ENCODE data around the gene CAMK2N2. TPM values are rescaled to one million over a fixed set of nuclear protein-coding genes. Genes with fewer than 3 reads are reported as not detected.

The CAMK2N2 gene
- total RNA-seq, 1 experiment from 2014 or later: 5.7 TPM

GRCh38 chr3:184259878-184260723, 1.3 kb downstream of the CAMK2N2 start:
- Histone ChIP-seq H3K4me3 (ENCODE audit: low read depth in 2 of 2, low read length in 2 of 2) (peak overlapping the region; percentile 47 to 54), H3K36me3 (ENCODE audit: control insufficient read depth, insufficient read depth, low read length) (no peaks in the 10 kb centered on the region), H3K9me3 (ENCODE audit: control insufficient read depth, insufficient read depth, low read depth, low read length) (no peaks in the 10 kb centered on the region), H3K4me1 (ENCODE audit: control insufficient read depth, insufficient read depth, low read length) (0 out of 2 replicates have a peak, but pooled peaks cover 4% of the 10 kb centered on the region), H3K27me3 (ENCODE audit: control insufficient read depth, insufficient read depth, low read length) (no peaks in the 10 kb centered on the region; the same call in 1 of the 2 replicates), H3K27ac (ENCODE audit: low read length) (no peak overlapping the region)
- in situ Hi-C loops (cut with HindIII; ENCODE audit: low pct_unique_long_range_greater_than_20kb, low sequenced_read_pairs): no loop called here
- no peak for DNase-seq (ENCODE audit: low read depth, low spot score)
- ChIA-PET POLR2A (no interaction called here), CTCF (interaction anchor here (0.6 to 1.8 kb wide), 3 partner anchors 10 to 29 kb away, joined by 3 to 8 read pairs (median 5); partner anchors contain the start of gene EEF1AKMT4)
- ATAC-seq: peak; percentile 57
- no peak for TF ChIP-seq TCF7L2 (IDR thresholded peaks at IDR 0.05; ENCODE audit: low read depth, low read length)
- no peak for TF ChIP-seq POLR2AphosphoS5 (IDR thresholded peaks at IDR 0.05; ENCODE audit: low read depth, low read length)
- peak; percentile 75 to 91 for TF ChIP-seq REST (IDR thresholded peaks at IDR 0.05; ENCODE audit: insufficient read depth in 1 of 2, low read depth in 2 of 2, low read length in 1 of 2)
- TF ChIP-seq CTCF (IDR thresholded peaks at IDR 0.05): no peak
- TF ChIP-seq SIN3A (IDR thresholded peaks at IDR 0.05; ENCODE audit: borderline replicate concordance, insufficient read depth, low read depth, low read length): 0 out of 2 replicates have a peak, but pooled peaks have one; percentile 44
- no TSS peak for BruUV-seq (replicated peaks)
- intact Hi-C loops (cut with micrococcal nuclease; ENCODE audit: unreplicated experiment): no loop called here

GRCh38 chr3:184259396-184259877, 1.9 kb downstream of the CAMK2N2 start:
- in situ Hi-C loops (cut with HindIII; ENCODE audit: low pct_unique_long_range_greater_than_20kb, low sequenced_read_pairs): no loop called here
- H3K36me3 ChIP-seq (ENCODE audit: control insufficient read depth, insufficient read depth, low read length): no peaks in the 10 kb centered on the region
- H3K4me3 ChIP-seq (ENCODE audit: low read depth in 2 of 2, low read length in 2 of 2): no peak overlapping the region
- intact Hi-C loops (cut with micrococcal nuclease; ENCODE audit: unreplicated experiment): no loop called here
- no peaks in the 10 kb centered on the region for H3K9me3 ChIP-seq (ENCODE audit: control insufficient read depth, insufficient read depth, low read depth, low read length)
- ChIA-PET POLR2A (no interaction called here), CTCF (interaction anchor here (0.7 kb wide), 1 partner anchor 27 kb away, joined by 3 read pairs; no protein-coding TSS in a partner anchor)
- TF ChIP-seq POLR2AphosphoS5 (IDR thresholded peaks at IDR 0.05; ENCODE audit: low read depth, low read length): no peak
- TF ChIP-seq CTCF (IDR thresholded peaks at IDR 0.05): no peak
- TF ChIP-seq REST (IDR thresholded peaks at IDR 0.05; ENCODE audit: insufficient read depth in 1 of 2, low read depth in 2 of 2, low read length in 1 of 2): no peak
- no peak for TF ChIP-seq SIN3A (IDR thresholded peaks at IDR 0.05; ENCODE audit: borderline replicate concordance, insufficient read depth, low read depth, low read length)
- TF ChIP-seq TCF7L2 (IDR thresholded peaks at IDR 0.05; ENCODE audit: low read depth, low read length): no peak
- BruUV-seq (replicated peaks): no TSS peak
- DNase-seq (ENCODE audit: low read depth, low spot score) (no peak), ATAC-seq (peak; percentile 1; the same call in 1 of the 2 replicates)
- no peak overlapping the region for H3K27ac ChIP-seq (ENCODE audit: low read length)
- 0 out of 2 replicates have a peak, but pooled peaks cover 4% of the 10 kb centered on the region for H3K4me1 ChIP-seq (ENCODE audit: control insufficient read depth, insufficient read depth, low read length)
- H3K27me3 ChIP-seq (ENCODE audit: control insufficient read depth, insufficient read depth, low read length): no peaks in the 10 kb centered on the region; the same call in 1 of the 2 replicates
